Omental fat pad (tissue), 4 donors: ENCODE measurements around the gene MAP3K10. TPM values are rescaled to one million over a fixed set of nuclear protein-coding genes. Genes with fewer than 3 reads are reported as not detected.

Experiments
- ATAC-seq: fragments of 150-250 bp; one replicate; pipeline ENCODE4 v1.9.1; 2016; ENCODE audit warnings: mild to moderate bottlenecking, moderate library complexity; ENCODE audit not compliant: low FRiP score
- DNase-seq: peaks from one replicate; pipeline ENCODE4 v3.0.0-alpha.2; 2019; ENCODE audit warnings: low spot score
- CTCF ChIP-seq, 3 donors: fragments of 450-650 bp; IDR thresholded peaks; one replicate each; pipeline ENCODE4 v1.5.1; 2016 to 2017; ENCODE audit warnings: antibody characterized with exemption in 3 of 3, mild to moderate bottlenecking in 3 of 3, moderate library complexity in 2 of 3
- total RNA-seq, 4 donors: library from RNA; depleted of rRNA; stranded (reverse); fragments of >200 nt; gene quantifications; one replicate each; pipeline ENCODE4 v1.1.0, GENCODE V29; 2016

Gene MAP3K10
- total RNA-seq, 4 donors from 2014 or later = 5.9 to 9.7 (median 7.6) TPM

- no peak for DNase-seq
- ATAC-seq = no peak
- no peak for TF ChIP-seq CTCF (IDR thresholded peaks at IDR 0.05)
Measured at GRCh38 chr19:40235238-40236025, 44.2 kb downstream of the MAP3K10 start.

- no peak for ATAC-seq
- TF ChIP-seq CTCF (IDR thresholded peaks at IDR 0.05) = no peak
Measured at GRCh38 chr19:40236026-40236355, 44.8 kb downstream of the MAP3K10 start.

DNA sequence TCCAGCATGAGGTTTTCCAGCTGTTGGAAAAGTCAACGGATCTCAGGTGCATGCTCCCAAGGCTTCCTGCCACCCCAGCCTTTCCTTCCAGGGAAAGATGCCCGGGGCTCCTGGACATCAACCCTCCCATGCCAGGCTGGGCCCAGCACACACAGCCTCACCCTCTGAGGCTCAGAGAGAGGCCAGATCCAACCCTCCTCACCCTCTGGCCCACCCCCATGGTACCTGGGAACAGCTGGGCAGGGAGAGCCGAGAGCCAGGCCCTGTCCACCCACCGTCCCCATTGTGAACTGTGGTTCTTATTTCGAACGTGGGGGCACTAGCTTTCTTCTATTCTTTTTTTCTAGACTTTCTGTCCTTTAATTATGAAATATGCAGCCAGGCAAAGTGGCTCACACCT lies 45.1 kb downstream of the MAP3K10 start:
- ATAC-seq (no peak), DNase-seq (no peak)
- no peak for TF ChIP-seq CTCF (IDR thresholded peaks at IDR 0.05)

More at GRCh38 chr19:40236026-40236355, 44.8 kb downstream of the MAP3K10 start:
- no peak for DNase-seq

- ATAC-seq (no peak), DNase-seq (no peak)
- no peak for TF ChIP-seq CTCF (IDR thresholded peaks at IDR 0.05)
Measured at GRCh38 chr19:40237791-40238190, 46.6 kb downstream of the MAP3K10 start.

DNA sequence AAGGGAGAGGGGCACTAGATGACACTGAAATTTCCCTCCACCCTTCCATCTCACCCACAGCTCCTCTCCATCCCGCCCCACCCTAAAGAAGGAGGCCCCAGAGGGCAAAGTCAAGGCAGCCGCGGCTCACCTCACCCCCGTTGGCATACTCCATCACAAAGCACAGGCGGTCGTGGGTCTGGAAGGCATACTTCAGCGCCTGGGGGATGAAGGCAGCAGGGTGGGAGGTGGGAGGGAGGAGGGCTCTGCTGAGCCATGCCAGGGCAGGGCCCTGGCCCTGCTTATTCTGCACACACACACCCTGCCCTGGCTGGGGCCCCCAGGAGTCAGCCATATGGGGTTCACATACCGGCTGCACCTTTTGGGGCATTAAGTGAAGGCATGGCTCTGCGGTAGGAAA lies 47.5 kb downstream of the MAP3K10 start:
- no peak for TF ChIP-seq CTCF (IDR thresholded peaks at IDR 0.05)

GRCh38 chr19:40239415-40240226 lies 48.4 kb downstream of the MAP3K10 start:
- DNase-seq = no peak
- TF ChIP-seq CTCF (IDR thresholded peaks at IDR 0.05) = no peak
- no peak for ATAC-seq

More for the DNA sequence above, 47.5 kb downstream of the MAP3K10 start:
- ATAC-seq (no peak), DNase-seq (no peak)
